Osteoblast (primary cell): ENCODE measurements around the gene DDX41. TPM values are rescaled to one million over a fixed set of nuclear protein-coding genes. Genes with fewer than 3 reads are reported as not detected.
A peak's percentile ranks its signal among the peaks of the same experiment; 100 is the strongest.

ENCODE experiments used
- DNase-seq: peaks from one replicate; pipeline ENCODE4 v3.0.0; 2011; ENCODE audit warnings: low spot score, mixed read lengths; ENCODE audit not compliant: insufficient read length; ENCODE audit errors: missing footprints
- H2AFZ ChIP-seq: 2 replicates; pipeline ENCODE4 v1.6.0; 2011; ENCODE audit warnings: mild to moderate bottlenecking, low read length
- H3K27ac ChIP-seq: 2 replicates; pipeline ENCODE4 v1.5.1; 2011; ENCODE audit warnings: mild to moderate bottlenecking, low read depth, low read length, moderate library complexity
- H3K27me3 ChIP-seq: 2 replicates; pipeline ENCODE4 v1.6.0; 2012; ENCODE audit warnings: mild to moderate bottlenecking, control low read depth, inconsistent platforms, low read length, moderate library complexity; ENCODE audit not compliant: insufficient read depth
- H3K36me3 ChIP-seq: 2 replicates; pipeline ENCODE4 v1.5.1; 2011; ENCODE audit warnings: mild to moderate bottlenecking, low read length, control low read depth, moderate library complexity; ENCODE audit not compliant: insufficient read depth
- H3K4me1 ChIP-seq: 2 replicates; pipeline ENCODE4 v1.5.1; 2011; ENCODE audit warnings: mild to moderate bottlenecking, low read length, control low read depth, moderate library complexity; ENCODE audit not compliant: insufficient read depth
- H3K4me2 ChIP-seq: 2 replicates; pipeline ENCODE4 v1.6.0; 2011; ENCODE audit warnings: mild to moderate bottlenecking, low read length; ENCODE audit not compliant: insufficient read depth
- H3K4me3 ChIP-seq: fragments of 200-600 bp; sonication (generic); 3 replicates; pipeline ENCODE4 v1.5.1; 2012; ENCODE audit warnings: mild to moderate bottlenecking, low read length, inconsistent platforms; ENCODE audit not compliant: insufficient read depth
- H3K79me2 ChIP-seq: 2 replicates; pipeline ENCODE4 v1.6.0; 2012; ENCODE audit warnings: mild to moderate bottlenecking, low read length, control low read depth, inconsistent platforms; ENCODE audit not compliant: insufficient read depth
- H3K9me3 ChIP-seq: 2 replicates; pipeline ENCODE4 v1.5.1; 2011; ENCODE audit warnings: low read depth, low read length, control low read depth
- H4K20me1 ChIP-seq: 2 replicates; pipeline ENCODE4 v1.6.0; 2012; ENCODE audit warnings: mild to moderate bottlenecking, low read length, control low read depth; ENCODE audit not compliant: insufficient read depth
- CTCF ChIP-seq: IDR thresholded peaks from 2 replicates; pipeline ENCODE4 v1.5.1; 2011; ENCODE audit warnings: mild to moderate bottlenecking, low read depth, low read length, moderate library complexity; ENCODE audit errors: extremely low read depth
- total RNA-seq: library from RNA; depleted of rRNA; stranded (reverse); fragments of >200 nt; gene quantifications from 2 replicates; pipeline ENCODE4 v1.2.3, GENCODE V29; 2012

The DDX41 gene
- total RNA-seq, 1 donor = 68.4 TPM

GRCh38 chr5:177497292-177498012 lies 19.3 kb downstream of the DDX41 start, which contains the start of gene PDLIM7:
Gene PDLIM7 (minus strand): TSS chr5:177497604. CDS start chr5:177496512, 1,092 bp downstream.
- no peaks in the 10 kb centered on the region for H3K9me3 ChIP-seq
- peaks cover 29% of the 10 kb centered on the region for H3K36me3 ChIP-seq
- peak within 1 kb of the TSS; percentile 42 for H2AFZ ChIP-seq
- TF ChIP-seq CTCF = no peak
- peak within 1 kb of the TSS; percentile 78 for H3K27ac ChIP-seq
- no peaks in the 10 kb centered on the region for H3K27me3 ChIP-seq
- peaks cover 39% of the 10 kb centered on the region for H4K20me1 ChIP-seq
- peak within 1 kb of the TSS; percentile 91 for H3K4me3 ChIP-seq
- peaks cover 39% of the 10 kb centered on the region for H3K79me2 ChIP-seq
- peaks cover 53% of the 10 kb centered on the region for H3K4me1 ChIP-seq
- DNase-seq = peak; percentile 100
- H3K4me2 ChIP-seq = peak within 1 kb of the TSS; percentile 91

GRCh38 chr5:177496727-177497291 lies 20.0 kb downstream of the DDX41 start:
- peak overlapping the region; percentile 78 for H3K27ac ChIP-seq
- no peaks in the 10 kb centered on the region for H3K9me3 ChIP-seq
- H4K20me1 ChIP-seq = peaks cover 45% of the 10 kb centered on the region
- H3K4me1 ChIP-seq = peaks cover 54% of the 10 kb centered on the region
- H3K79me2 ChIP-seq = peaks cover 44% of the 10 kb centered on the region
- no peaks in the 10 kb centered on the region for H3K27me3 ChIP-seq
- DNase-seq = peak; percentile 97
- peak overlapping the region; percentile 91 for H3K4me3 ChIP-seq
- peaks cover 35% of the 10 kb centered on the region for H3K36me3 ChIP-seq
- peak overlapping the region; percentile 91 for H3K4me2 ChIP-seq
- no peak for TF ChIP-seq CTCF
- H2AFZ ChIP-seq = no peak overlapping the region

- H3K36me3 ChIP-seq = peaks cover 38% of the 10 kb centered on the region
- peaks cover 49% of the 10 kb centered on the region for H3K79me2 ChIP-seq
- no peaks in the 10 kb centered on the region for H3K9me3 ChIP-seq
- H3K4me2 ChIP-seq = peak overlapping the region; percentile 91
- TF ChIP-seq CTCF = peak; percentile 38
- peak overlapping the region; percentile 78 for H3K27ac ChIP-seq
- H3K27me3 ChIP-seq = no peaks in the 10 kb centered on the region
- peaks cover 54% of the 10 kb centered on the region for H3K4me1 ChIP-seq
- H3K4me3 ChIP-seq = peak overlapping the region; percentile 91
- DNase-seq = peak; percentile 96
- no peak overlapping the region for H2AFZ ChIP-seq
- peaks cover 48% of the 10 kb centered on the region for H4K20me1 ChIP-seq
Measured at GRCh38 chr5:177496070-177496726, 20.6 kb downstream of the DDX41 start.
